ENCODE results near the gene RNF13.
A peak's percentile ranks its signal among the peaks of the same experiment; 100 is the strongest.

Gene RNF13

GRCh38 chr3:149963485-149963884 is 150.5 kb downstream of the RNF13 start:
- H3K4me1 ChIP-seq = no peaks in the 10 kb centered on the region; the same call in none of the 2 replicates
- no peaks in the 10 kb centered on the region for H3K27me3 ChIP-seq
- peaks cover 58% of the 10 kb centered on the region for H3K36me3 ChIP-seq
- H3K4me3 ChIP-seq (ENCODE audit: low read depth, low read length) = no peak overlapping the region
- DNase-seq = no peak
- H3K9me3 ChIP-seq = no peaks in the 10 kb centered on the region
- TF ChIP-seq CTCF (IDR thresholded peaks at IDR 0.05; ENCODE audit: low read depth, low read length) = no peak

- Histone ChIP-seq H3K36me3 (peaks cover 53% of the 10 kb centered on the region), H3K4me1 (no peaks in the 10 kb centered on the region; the same call in 1 of the 2 replicates), H3K9me3 (no peaks in the 10 kb centered on the region), H3K27me3 (no peaks in the 10 kb centered on the region), H3K4me3 (ENCODE audit: low read depth, low read length) (no peak overlapping the region)
- no peak for TF ChIP-seq CTCF (IDR thresholded peaks at IDR 0.05; ENCODE audit: low read depth, low read length)
- DNase-seq = no peak
These were observed 151.3 kb downstream of the RNF13 start for GRCh38 chr3:149964291-149964690.

- Histone ChIP-seq H3K36me3 (peaks cover 53% of the 10 kb centered on the region), H3K4me3 (ENCODE audit: low read depth, low read length) (no peak overlapping the region), H3K27me3 (no peaks in the 10 kb centered on the region), H3K9me3 (no peaks in the 10 kb centered on the region), H3K4me1 (no peaks in the 10 kb centered on the region; the same call in 1 of the 2 replicates)
- DNase-seq = no peak
- no peak for TF ChIP-seq CTCF (IDR thresholded peaks at IDR 0.05; ENCODE audit: low read depth, low read length)
These were observed 152.3 kb downstream of the RNF13 start for GRCh38 chr3:149965278-149965677.

GRCh38 chr3:149967086-149967685 is 154.2 kb downstream of the RNF13 start:
- peak overlapping the region; percentile 71 for H3K4me3 ChIP-seq (ENCODE audit: low read depth, low read length)
- peaks cover 45% of the 10 kb centered on the region for H3K36me3 ChIP-seq
- peak; percentile 39; the same call in 1 of the 2 replicates for TF ChIP-seq CTCF (IDR thresholded peaks at IDR 0.05; ENCODE audit: low read depth, low read length)
- DNase-seq = no peak
- no peaks in the 10 kb centered on the region for H3K9me3 ChIP-seq
- no peaks in the 10 kb centered on the region; the same call in 1 of the 2 replicates for H3K4me1 ChIP-seq
- no peaks in the 10 kb centered on the region for H3K27me3 ChIP-seq

- H3K27me3 ChIP-seq = no peaks in the 10 kb centered on the region
- no peaks in the 10 kb centered on the region for H3K9me3 ChIP-seq
- H3K36me3 ChIP-seq = peaks cover 42% of the 10 kb centered on the region
- no peak for TF ChIP-seq CTCF (IDR thresholded peaks at IDR 0.05; ENCODE audit: low read depth, low read length)
- H3K4me3 ChIP-seq (ENCODE audit: low read depth, low read length) = peak overlapping the region; percentile 71
- peak; percentile 18 for DNase-seq
- H3K4me1 ChIP-seq = no peaks in the 10 kb centered on the region; the same call in 1 of the 2 replicates
These were observed 155.2 kb downstream of the RNF13 start for GRCh38 chr3:149968216-149968615.

GRCh38 chr3:149969110-149969939 is 156.3 kb downstream of the RNF13 start:
- H3K27me3 ChIP-seq = no peaks in the 10 kb centered on the region
- H3K36me3 ChIP-seq = peaks cover 34% of the 10 kb centered on the region
- H3K9me3 ChIP-seq = no peaks in the 10 kb centered on the region
- peak; percentile 75 for DNase-seq
- H3K4me1 ChIP-seq = no peaks in the 10 kb centered on the region; the same call in 1 of the 2 replicates
- peak overlapping the region; percentile 71 for H3K4me3 ChIP-seq (ENCODE audit: low read depth, low read length)
- peak; percentile 34 for TF ChIP-seq CTCF (IDR thresholded peaks at IDR 0.05; ENCODE audit: low read depth, low read length)

All from BE2C (cell line).